NCI-H1694 treated with DMSO at 0.1 percent for 48 hours (cell line): ENCODE data around the gene C4A.
"Not testable (repeated sequence)": the region's sequence is repeated elsewhere in the genome, so short reads cannot be mapped to it uniquely, and the experiment has no call there.

ENCODE experiments used
- DNase-seq: peaks from one replicate; lab custom pipeline; 2025; lab: John Stamatoyannopoulos, UW

Gene C4A

GRCh38 chr6:31979238-31979898 lies 2.5 kb upstream of the C4A start:
- DNase-seq: no peak

DNA sequence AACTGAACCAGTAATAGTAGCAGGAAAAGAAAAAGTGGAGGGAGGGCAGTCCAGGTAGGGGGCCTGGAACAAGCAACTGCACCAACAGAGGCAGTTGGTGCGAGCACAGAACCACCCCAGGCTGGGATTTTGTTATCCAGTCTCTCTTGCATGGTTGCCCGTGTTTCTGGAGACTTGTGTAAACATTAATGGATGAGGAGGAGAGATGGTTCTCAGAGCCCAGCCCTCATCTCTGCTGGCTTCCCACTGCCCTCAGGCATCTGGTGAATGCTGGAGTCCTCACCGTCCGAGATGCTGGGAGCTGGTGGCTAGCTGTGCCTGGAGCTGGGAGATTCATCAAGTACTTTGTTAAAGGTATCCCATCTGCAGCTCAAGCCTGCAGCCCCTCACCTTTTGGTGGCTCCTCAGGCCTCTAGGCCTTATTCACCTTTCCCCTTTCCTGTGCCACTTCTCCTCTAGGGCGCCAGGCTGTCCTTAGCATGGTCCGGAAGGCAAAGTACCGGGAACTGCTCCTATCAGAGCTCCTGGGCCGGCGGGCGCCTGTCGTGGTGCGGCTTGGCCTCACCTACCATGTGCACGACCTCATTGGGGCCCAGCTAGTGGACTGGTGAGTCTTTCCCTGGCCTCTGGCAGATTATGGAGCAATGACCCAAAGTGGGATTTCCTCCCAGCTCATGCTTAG lies 1.5 kb upstream of the C4A start:
- DNase-seq: not testable (repeated sequence)

DNA sequence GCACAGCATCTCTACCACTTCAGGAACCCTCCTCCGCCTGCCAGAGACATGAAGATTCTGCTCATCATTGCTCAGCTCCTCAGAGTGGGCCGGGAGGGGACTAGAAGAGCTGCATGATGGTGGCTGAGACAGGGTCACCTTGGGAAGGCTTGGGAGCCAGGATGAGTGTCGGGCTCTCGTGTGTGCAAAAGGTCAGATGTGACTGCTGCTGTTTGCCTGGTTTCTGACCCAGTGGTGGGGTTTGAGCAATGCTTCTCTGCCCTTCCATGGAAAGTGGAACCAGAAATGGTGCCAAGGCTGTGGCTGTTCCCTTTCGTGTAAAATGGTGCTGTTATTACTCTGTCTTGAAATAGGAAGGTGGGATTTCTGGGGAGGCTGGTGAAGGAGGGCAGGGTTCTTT lies 859 bp upstream of the C4A start:
- DNase-seq: not testable (repeated sequence)

DNA sequence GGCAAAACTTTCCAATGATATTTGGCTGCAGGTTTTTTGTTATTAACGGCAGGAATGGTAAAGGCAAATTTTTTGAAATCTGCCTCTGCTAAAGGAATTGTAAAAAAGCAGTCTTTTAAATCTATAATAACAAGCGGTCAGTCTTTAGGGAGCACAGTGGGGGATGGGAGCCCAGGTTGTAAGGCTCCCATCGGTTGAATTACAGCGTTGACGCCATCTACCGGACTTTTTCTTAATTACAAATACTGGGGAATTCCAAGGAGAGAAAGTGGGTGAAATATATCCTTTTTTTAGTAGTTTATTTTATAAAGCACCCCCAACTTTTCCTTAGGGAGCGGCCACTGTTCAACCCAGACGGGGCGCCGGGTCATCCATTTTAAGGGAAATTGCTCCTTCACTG lies 7.5 kb downstream of the C4A start:
- not testable (repeated sequence) for DNase-seq

DNA sequence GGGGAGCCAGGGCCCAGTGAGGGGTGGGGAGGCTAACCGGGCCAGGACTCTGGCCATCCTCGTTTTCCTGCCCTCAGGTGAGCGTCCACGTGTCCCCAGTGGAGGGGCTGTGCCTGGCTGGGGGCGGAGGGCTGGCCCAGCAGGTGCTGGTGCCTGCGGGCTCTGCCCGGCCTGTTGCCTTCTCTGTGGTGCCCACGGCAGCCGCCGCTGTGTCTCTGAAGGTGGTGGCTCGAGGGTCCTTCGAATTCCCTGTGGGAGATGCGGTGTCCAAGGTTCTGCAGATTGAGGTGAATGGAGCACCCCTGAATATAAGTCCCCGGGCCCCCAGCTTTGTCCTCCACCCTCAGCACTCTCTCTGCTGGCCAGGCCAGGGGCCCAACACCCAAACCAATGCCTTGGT lies 12.6 kb downstream of the C4A start:
- not testable (repeated sequence) for DNase-seq

GRCh38 chr6:31996385-31996784 lies 14.5 kb downstream of the C4A start:
- DNase-seq: not testable (repeated sequence)

- DNase-seq: not testable (repeated sequence)
Measured at GRCh38 chr6:32002546-32003268, 20.9 kb downstream of the C4A start.

GRCh38 chr6:32003301-32003700 lies 21.4 kb downstream of the C4A start:
- not testable (repeated sequence) for DNase-seq

DNA sequence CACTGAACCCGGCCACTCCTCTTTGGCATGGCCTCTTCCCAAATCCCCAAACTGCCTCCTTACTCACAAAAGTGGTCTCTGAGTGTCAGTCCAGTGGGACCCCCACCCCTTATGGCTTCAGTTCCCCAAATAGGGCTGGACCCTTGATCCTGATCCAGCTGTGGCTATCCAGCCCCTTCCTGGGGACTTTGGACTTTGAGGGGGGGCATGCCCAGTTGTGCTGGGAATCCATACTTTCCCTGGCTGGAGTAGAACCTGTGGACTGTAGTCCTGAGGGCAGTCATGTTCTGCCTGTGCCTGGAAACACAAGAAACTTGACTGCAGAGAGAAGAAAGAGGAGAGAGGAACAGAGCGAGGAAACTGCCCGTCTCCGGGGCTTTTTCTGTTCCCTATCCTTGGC lies 22.5 kb downstream of the C4A start:
- not testable (repeated sequence) for DNase-seq

DNA sequence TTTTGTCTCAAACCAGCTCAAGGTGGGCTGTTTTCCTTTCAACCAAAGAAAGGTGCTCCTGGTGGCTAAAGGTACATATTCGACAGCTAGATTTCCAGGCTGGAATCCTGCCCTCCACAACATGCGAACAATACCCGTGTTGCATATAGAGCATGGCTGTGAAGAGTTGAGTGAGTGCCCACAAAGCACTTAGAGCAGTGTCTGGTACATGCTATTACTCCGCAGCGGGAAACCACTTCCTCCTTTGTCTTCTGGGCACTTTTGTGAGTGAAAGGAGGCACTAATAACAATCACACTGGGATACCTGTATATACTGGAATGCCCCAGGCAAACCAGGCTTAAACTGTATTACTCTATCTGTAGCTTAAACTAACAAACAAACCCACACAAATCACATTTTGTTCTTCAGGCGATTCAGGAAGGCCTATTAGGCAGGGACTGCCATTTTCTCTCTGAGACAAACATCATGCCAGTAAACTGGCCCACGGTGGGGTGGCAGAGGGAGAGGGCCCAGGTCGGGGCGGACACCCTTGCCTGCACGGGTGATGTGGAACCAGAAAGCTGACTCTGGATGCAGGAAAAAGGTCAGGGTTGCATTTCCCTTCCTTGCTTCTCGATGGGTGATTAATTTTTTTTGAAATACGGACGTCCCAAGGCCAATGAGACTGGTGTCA lies 23.1 kb downstream of the C4A start:
- not testable (repeated sequence) for DNase-seq

GRCh38 chr6:32005538-32005880 lies 23.7 kb downstream of the C4A start:
- DNase-seq: not testable (repeated sequence)

DNA sequence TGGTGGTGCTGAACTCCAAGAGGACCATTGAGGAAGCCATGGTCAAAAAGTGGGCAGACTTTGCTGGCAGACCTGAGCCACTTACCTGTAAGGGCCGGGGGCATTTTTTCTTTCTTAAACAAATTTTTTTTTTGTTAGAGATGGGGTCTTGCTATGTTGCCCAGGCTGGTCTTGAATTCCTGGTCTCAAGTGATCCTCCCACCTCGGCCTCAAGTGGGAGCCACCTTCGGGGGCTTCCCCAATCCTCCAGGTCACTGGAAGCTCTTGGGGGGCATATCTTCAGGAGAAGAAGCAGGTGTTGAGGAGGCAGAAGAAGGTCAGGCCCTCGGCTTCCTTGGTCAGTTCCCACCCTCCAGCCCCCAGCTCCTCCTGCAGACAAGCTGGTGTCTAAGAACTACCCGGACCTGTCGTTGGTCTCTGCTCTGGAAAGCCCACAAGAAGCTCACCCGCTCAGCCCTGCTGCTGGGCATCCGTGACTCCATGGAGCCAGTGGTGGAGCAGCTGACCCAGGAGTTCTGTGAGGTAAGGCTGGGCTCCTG lies 24.2 kb downstream of the C4A start:
- not testable (repeated sequence) for DNase-seq

- not testable (repeated sequence) for DNase-seq
Measured at GRCh38 chr6:32007086-32007485, 25.2 kb downstream of the C4A start.

- not testable (repeated sequence) for DNase-seq
Measured at GRCh38 chr6:32008037-32008436, 26.2 kb downstream of the C4A start.

GRCh38 chr6:32008616-32009015 lies 26.8 kb downstream of the C4A start:
- DNase-seq: not testable (repeated sequence)

- DNase-seq: not testable (repeated sequence)
Measured at GRCh38 chr6:32009537-32009936, 27.7 kb downstream of the C4A start.

DNA sequence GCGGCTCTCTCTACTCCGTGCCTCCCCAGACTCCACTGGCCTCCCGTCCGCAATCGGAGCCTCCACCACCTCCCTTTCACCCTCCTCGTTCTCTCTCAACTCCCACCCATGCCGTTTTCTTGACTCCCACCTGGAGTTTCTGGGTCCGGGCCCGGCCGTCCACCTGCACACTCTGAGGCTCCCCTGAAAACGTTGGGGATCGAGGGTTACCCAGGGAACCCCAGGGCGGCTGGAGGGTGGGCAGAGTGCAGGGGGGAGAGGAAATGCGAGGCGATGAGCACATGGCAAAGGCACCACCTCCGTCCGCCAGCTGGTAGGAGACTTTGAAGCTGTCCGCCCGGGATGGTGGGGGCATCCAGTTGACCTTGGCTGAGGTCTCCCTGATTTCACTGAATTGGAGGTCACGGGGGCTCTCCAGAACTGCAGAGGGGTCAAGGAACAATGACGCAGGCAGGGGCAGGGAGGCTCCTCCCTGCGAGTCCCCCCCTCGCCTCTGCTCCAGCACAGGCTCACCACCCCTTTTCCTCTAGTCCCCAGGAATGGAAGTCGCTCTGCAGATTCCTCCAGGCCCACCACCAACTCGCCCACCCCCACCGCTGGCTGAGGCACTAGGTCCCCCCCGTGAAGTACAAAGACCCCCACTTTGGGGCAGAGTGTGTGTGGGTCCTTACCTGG lies 29.1 kb downstream of the C4A start:
- DNase-seq: not testable (repeated sequence)

DNA sequence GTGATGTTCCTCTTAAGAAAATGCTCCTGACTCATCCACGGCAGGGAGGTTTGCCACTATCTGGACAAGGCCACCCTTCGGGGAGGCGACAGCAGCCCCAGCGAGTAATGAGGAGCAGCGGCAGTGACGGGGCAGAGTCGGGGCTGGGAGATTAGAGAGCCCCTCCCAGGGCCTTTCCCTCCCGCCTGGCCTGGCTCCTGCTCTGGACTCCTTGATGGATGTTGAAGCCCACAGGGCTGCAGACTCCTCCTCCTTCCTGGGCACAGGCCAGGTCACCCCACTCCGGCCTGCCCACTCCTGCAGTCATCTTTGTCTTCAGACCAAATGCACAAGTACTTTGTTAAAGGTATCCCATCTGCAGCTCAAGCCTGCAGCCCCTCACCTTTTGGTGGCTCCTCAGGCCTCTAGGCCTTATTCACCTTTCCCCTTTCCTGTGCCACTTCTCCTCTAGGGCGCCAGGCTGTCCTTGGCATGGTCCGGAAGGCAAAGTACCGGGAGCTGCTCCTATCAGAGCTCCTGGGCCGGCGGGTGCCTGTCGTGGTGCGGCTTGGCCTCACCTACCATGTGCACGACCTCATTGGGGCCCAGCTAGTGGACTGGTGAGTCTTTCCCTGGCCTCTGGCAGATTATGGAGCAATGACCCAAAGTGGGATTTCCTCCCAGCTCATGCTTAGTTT lies 31.2 kb downstream of the C4A start:
- not testable (repeated sequence) for DNase-seq

- DNase-seq: not testable (repeated sequence)
Measured at GRCh38 chr6:32013738-32014137, 31.9 kb downstream of the C4A start.

- not testable (repeated sequence) for DNase-seq
Measured at GRCh38 chr6:32014547-32014946, 32.7 kb downstream of the C4A start, which contains the start of gene C4B. C4B (plus strand) TSS chr6:32014795; CDS start chr6:32014846, 51 bp downstream.

DNA sequence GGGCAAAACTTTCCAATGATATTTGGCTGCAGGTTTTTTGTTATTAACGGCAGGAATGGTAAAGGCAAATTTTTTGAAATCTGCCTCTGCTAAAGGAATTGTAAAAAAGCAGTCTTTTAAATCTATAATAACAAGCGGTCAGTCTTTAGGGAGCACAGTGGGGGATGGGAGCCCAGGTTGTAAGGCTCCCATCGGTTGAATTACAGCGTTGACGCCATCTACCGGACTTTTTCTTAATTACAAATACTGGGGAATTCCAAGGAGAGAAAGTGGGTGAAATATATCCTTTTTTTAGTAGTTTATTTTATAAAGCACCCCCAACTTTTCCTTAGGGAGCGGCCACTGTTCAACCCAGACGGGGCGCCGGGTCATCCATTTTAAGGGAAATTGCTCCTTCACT lies 40.2 kb downstream of the C4A start:
- DNase-seq: not testable (repeated sequence)
